ENCODE data around the gene IKZF2. TPM values are rescaled to one million over a fixed set of nuclear protein-coding genes. Genes with fewer than 3 reads are reported as not detected.

Gene IKZF2
- total and polyA plus RNA-seq, 2 experiments from 2014 or later: 2.6 to 10.1 TPM

DNA sequence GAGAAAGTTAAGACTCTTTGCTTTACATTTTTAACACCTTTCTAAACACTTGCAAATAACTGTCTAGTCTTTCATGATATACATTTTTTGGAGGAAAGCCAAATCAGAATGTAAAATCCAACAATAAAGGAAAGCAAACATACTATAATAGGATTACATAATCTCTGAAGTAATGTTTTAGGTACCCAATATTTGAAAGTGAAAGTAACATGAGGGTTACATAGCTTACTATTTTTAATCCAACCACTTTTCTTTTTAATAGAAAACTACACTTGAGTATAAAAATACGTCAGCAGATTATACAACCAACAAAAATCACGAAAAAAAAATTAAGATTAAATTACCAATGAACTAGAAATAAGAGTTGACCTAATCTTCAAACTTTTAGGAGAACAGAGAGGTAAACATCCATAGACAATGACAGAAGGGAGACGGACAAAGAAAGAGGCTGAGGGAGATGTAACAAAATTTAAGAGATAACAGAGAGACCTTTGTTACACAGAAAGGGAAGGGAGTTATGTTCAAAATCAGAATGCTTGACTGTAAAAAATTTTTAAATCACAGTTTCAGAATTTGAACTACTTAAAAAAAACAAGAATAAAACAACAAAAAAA lies 150.0 kb downstream of the IKZF2 start:
- Histone ChIP-seq H3K27me3 (ENCODE audit: insufficient read depth) (no peaks in the 10 kb centered on the region), H4K20me1 (replicated peaks; ENCODE audit: insufficient read depth) (no peaks in the 10 kb centered on the region), H3K27ac (ENCODE audit: low read depth) (no peak overlapping the region), H3F3A (replicated peaks; ENCODE audit: low read depth) (no peaks in the 10 kb centered on the region), H3K9me2 (ENCODE audit: insufficient read depth) (no peaks in the 10 kb centered on the region), H3K4me2 (no peak overlapping the region), H3K79me2 (replicated peaks; ENCODE audit: insufficient read depth) (no peaks in the 10 kb centered on the region), H3K4me1 (ENCODE audit: insufficient read depth) (peaks cover 3% of the 10 kb centered on the region; the same call in 1 of the 2 replicates), H3K4me3 (no peak overlapping the region), H2AFZ (no peak overlapping the region), H3K36me3 (ENCODE audit: insufficient read depth) (no peaks in the 10 kb centered on the region)
- Mint-ChIP-seq H3K36me3 (ENCODE audit: low read depth) (no peaks in the 10 kb centered on the region), H3K27ac (no peak overlapping the region), H3K4me3 (no peak overlapping the region), H3K27me3 (ENCODE audit: insufficient read depth, low read depth, poor library complexity) (no peaks in the 10 kb centered on the region), H3K9me3 (no peaks in the 10 kb centered on the region), H3K4me1 (peaks cover 13% of the 10 kb centered on the region; the same call in 2 of the 3 replicates)
- DNase-seq (ENCODE audit: low spot score): no peak
- no peak for ATAC-seq
- TF ChIP-seq STAT1 (IDR thresholded peaks at IDR 0.05; ENCODE audit: unreplicated experiment) (no peak), CREB1 (CRISPR knock-in tag; IDR thresholded peaks at IDR 0.05; ENCODE audit: low read depth) (no peak), EZH2 (IDR thresholded peaks at IDR 0.05; ENCODE audit: low read depth, unreplicated experiment) (no peak), POLR2AphosphoS5 (IDR thresholded peaks at IDR 0.05; ENCODE audit: low read depth) (no peak), ZNF331 (CRISPR knock-in tag; IDR thresholded peaks at IDR 0.05; ENCODE audit: low read depth) (no peak), EZH2phosphoT487 (IDR thresholded peaks at IDR 0.05; ENCODE audit: unreplicated experiment) (no peak), JUNB (IDR thresholded peaks at IDR 0.05; ENCODE audit: unreplicated experiment) (no peak)
- TF ChIP-seq, protein P1, sequence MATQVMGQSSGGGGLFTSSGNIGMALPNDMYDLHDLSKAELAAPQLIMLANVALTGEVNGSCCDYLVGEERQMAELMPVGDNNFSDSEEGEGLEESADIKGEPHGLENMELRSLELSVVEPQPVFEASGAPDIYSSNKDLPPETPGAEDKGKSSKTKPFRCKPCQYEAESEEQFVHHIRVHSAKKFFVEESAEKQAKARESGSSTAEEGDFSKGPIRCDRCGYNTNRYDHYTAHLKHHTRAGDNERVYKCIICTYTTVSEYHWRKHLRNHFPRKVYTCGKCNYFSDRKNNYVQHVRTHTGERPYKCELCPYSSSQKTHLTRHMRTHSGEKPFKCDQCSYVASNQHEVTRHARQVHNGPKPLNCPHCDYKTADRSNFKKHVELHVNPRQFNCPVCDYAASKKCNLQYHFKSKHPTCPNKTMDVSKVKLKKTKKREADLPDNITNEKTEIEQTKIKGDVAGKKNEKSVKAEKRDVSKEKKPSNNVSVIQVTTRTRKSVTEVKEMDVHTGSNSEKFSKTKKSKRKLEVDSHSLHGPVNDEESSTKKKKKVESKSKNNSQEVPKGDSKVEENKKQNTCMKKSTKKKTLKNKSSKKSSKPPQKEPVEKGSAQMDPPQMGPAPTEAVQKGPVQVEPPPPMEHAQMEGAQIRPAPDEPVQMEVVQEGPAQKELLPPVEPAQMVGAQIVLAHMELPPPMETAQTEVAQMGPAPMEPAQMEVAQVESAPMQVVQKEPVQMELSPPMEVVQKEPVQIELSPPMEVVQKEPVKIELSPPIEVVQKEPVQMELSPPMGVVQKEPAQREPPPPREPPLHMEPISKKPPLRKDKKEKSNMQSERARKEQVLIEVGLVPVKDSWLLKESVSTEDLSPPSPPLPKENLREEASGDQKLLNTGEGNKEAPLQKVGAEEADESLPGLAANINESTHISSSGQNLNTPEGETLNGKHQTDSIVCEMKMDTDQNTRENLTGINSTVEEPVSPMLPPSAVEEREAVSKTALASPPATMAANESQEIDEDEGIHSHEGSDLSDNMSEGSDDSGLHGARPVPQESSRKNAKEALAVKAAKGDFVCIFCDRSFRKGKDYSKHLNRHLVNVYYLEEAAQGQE (IDR thresholded peaks at IDR 0.05; ENCODE audit: unreplicated experiment): no peak
- TF ChIP-seq, protein P2, sequence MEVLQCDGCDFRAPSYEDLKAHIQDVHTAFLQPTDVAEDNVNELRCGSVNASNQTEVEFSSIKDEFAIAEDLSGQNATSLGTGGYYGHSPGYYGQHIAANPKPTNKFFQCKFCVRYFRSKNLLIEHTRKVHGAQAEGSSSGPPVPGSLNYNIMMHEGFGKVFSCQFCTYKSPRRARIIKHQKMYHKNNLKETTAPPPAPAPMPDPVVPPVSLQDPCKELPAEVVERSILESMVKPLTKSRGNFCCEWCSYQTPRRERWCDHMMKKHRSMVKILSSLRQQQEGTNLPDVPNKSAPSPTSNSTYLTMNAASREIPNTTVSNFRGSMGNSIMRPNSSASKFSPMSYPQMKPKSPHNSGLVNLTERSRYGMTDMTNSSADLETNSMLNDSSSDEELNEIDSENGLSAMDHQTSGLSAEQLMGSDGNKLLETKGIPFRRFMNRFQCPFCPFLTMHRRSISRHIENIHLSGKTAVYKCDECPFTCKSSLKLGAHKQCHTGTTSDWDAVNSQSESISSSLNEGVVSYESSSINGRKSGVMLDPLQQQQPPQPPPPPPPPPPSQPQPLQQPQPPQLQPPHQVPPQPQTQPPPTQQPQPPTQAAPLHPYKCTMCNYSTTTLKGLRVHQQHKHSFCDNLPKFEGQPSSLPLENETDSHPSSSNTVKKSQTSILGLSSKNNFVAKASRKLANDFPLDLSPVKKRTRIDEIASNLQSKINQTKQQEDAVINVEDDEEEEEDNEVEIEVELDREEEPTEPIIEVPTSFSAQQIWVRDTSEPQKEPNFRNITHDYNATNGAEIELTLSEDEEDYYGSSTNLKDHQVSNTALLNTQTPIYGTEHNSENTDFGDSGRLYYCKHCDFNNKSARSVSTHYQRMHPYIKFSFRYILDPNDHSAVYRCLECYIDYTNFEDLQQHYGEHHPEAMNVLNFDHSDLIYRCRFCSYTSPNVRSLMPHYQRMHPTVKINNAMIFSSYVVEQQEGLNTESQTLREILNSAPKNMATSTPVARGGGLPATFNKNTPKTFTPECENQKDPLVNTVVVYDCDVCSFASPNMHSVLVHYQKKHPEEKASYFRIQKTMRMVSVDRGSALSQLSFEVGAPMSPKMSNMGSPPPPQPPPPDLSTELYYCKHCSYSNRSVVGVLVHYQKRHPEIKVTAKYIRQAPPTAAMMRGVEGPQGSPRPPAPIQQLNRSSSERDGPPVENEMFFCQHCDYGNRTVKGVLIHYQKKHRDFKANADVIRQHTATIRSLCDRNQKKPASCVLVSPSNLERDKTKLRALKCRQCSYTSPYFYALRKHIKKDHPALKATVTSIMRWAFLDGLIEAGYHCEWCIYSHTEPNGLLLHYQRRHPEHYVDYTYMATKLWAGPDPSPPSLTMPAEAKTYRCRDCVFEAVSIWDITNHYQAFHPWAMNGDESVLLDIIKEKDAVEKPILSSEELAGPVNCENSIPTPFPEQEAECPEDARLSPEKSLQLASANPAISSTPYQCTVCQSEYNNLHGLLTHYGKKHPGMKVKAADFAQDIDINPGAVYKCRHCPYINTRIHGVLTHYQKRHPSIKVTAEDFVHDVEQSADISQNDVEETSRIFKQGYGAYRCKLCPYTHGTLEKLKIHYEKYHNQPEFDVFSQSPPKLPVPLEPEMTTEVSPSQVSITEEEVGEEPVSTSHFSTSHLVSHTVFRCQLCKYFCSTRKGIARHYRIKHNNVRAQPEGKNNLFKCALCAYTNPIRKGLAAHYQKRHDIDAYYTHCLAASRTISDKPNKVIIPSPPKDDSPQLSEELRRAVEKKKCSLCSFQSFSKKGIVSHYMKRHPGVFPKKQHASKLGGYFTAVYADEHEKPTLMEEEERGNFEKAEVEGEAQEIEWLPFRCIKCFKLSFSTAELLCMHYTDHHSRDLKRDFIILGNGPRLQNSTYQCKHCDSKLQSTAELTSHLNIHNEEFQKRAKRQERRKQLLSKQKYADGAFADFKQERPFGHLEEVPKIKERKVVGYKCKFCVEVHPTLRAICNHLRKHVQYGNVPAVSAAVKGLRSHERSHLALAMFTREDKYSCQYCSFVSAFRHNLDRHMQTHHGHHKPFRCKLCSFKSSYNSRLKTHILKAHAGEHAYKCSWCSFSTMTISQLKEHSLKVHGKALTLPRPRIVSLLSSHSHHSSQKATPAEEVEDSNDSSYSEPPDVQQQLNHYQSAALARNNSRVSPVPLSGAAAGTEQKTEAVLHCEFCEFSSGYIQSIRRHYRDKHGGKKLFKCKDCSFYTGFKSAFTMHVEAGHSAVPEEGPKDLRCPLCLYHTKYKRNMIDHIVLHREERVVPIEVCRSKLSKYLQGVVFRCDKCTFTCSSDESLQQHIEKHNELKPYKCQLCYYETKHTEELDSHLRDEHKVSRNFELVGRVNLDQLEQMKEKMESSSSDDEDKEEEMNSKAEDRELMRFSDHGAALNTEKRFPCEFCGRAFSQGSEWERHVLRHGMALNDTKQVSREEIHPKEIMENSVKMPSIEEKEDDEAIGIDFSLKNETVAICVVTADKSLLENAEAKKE (CRISPR knock-in tag; IDR thresholded peaks at IDR 0.05): no peak
- TF ChIP-seq, protein P3, sequence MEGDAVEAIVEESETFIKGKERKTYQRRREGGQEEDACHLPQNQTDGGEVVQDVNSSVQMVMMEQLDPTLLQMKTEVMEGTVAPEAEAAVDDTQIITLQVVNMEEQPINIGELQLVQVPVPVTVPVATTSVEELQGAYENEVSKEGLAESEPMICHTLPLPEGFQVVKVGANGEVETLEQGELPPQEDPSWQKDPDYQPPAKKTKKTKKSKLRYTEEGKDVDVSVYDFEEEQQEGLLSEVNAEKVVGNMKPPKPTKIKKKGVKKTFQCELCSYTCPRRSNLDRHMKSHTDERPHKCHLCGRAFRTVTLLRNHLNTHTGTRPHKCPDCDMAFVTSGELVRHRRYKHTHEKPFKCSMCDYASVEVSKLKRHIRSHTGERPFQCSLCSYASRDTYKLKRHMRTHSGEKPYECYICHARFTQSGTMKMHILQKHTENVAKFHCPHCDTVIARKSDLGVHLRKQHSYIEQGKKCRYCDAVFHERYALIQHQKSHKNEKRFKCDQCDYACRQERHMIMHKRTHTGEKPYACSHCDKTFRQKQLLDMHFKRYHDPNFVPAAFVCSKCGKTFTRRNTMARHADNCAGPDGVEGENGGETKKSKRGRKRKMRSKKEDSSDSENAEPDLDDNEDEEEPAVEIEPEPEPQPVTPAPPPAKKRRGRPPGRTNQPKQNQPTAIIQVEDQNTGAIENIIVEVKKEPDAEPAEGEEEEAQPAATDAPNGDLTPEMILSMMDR (conservative IDR thresholded peaks at IDR 0.05; ENCODE audit: low read depth in 2 of 2): no peak
- TF ChIP-seq, protein P4, sequence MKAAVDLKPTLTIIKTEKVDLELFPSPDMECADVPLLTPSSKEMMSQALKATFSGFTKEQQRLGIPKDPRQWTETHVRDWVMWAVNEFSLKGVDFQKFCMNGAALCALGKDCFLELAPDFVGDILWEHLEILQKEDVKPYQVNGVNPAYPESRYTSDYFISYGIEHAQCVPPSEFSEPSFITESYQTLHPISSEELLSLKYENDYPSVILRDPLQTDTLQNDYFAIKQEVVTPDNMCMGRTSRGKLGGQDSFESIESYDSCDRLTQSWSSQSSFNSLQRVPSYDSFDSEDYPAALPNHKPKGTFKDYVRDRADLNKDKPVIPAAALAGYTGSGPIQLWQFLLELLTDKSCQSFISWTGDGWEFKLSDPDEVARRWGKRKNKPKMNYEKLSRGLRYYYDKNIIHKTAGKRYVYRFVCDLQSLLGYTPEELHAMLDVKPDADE (IDR thresholded peaks at IDR 0.05): no peak
